Midbrain (tissue), 1 donor: Measurements from ENCODE around the gene C10orf71.

ENCODE experiments used
- DNase-seq: peaks from one replicate; lab custom pipeline; 2025; lab: John Stamatoyannopoulos, UW

C10orf71 gene

GRCh38 chr10:49313501-49314070 lies 14.6 kb downstream of the C10orf71 start:
- DNase-seq: no peak

DNA sequence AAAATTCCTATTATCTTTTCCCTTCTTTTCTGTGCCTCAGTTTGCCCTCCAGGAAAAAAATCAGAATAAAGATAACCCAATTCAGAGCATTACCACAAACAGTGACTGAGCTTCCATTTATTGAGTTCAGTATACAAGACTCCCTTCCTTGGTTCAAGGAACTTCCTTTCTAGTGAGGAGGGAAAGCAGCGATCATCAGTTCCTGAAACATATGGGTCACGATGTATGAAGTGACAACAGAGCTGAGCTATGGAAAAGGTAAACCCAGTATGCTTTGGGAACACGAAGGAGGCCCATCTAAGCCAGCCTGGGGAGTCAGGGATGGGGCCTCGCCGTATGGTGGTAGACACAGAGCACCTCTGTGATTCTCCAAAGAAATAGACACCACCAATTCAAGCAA lies 15.8 kb downstream of the C10orf71 start:
- DNase-seq: no peak

GRCh38 chr10:49318028-49318427 lies 19.1 kb downstream of the C10orf71 start:
- DNase-seq: no peak

DNA sequence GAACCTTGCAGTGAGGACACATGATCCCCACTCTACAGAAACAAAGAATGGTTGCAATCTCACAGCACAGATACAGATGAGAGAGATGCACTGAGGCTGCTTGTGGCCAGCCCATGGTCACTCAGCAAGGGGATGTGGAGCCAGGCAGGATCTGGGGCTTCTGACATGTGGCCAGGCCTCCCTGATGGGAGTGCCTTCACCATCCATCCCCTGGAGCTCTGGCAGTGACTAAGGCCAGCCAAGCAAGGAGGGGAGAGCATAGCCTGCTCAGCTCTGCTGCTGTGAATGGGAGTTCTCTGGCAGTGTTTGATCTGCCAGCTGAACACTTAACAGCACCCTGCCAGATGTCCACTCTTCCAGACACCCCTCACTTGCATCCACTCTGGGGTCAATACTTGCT lies 19.8 kb downstream of the C10orf71 start:
- no peak for DNase-seq

DNA sequence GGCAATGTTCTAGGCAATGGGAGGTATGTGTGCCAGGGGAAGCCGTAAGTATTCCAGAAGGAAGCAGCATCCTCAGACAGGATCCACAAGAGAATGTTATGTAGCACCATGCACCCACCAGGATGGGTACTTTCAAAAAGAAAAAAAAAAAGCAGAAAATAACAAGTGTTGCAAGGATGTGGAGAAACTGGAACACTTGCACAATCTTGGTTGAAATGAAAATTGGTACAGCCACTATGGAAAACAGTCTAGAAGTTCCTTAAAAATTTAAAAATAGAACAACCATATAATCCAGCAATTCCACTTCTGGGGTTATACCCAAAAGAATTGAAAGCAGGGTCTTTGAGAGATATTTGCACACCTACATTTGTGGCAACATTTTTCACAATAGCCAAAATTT lies 20.2 kb downstream of the C10orf71 start:
- DNase-seq: no peak

DNA sequence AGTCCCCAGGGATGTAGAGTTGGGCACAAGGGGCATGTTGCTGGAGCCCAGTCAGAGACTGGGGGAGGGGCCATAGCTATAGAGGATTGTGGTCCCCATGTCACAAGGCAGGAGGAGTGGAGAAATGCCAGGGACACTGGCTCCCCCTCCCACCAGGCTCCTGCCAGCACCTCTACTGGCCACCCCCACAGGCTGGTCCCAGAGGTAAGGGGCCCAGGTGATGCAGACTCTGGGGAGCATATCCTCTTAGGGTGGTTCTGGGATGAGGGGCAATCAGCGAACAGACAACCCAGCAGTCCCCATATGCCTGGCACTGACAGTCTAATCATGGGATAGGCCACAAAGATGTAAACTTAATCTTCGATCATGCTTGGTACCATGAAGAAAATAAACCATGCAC lies 21.2 kb downstream of the C10orf71 start:
- no peak for DNase-seq

GRCh38 chr10:49321021-49321420 lies 22.1 kb downstream of the C10orf71 start:
- DNase-seq: no peak

DNA sequence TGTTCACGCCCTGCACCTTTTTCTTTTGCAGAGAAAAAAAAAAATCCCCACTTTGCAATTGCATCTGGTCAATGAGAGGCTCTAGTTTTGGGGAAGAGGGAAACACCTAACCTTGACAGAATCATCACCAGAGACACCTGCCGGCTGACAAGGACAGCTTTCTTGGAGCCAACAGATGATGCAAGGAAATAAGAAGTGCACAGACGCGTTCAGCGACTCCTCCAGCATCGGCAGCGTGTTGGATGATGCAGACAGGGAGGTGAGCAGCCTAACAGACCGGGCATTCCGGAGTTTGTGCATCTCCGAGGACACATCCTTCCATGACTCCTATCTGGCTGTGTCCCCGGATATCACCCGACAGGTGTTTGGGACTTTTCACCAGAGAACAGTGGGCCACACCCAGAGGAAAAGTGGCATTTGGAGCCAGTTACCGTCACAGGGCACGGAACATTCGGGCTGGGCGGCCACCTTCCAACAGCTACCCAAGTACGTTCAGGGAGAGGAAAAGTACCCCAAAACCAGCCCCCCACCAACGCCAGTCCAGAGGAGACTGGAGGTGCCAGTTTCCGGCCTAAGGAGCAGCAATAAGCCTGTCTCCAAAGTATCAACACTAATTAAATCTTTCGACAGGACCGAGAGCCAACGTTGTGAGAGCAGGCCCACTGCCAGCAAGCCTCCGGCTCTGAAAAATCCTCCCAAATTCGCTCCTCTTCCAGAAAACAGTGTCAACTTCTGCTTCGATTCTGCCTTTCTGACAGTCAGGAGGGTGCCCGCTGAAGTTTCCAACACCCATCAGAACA lies 23.6 kb downstream of the C10orf71 start:
- no peak for DNase-seq

GRCh38 chr10:49323171-49323895 lies 24.4 kb downstream of the C10orf71 start:
- no peak for DNase-seq

- DNase-seq: no peak
These were observed 24.9 kb downstream of the C10orf71 start for GRCh38 chr10:49323896-49324270.

DNA sequence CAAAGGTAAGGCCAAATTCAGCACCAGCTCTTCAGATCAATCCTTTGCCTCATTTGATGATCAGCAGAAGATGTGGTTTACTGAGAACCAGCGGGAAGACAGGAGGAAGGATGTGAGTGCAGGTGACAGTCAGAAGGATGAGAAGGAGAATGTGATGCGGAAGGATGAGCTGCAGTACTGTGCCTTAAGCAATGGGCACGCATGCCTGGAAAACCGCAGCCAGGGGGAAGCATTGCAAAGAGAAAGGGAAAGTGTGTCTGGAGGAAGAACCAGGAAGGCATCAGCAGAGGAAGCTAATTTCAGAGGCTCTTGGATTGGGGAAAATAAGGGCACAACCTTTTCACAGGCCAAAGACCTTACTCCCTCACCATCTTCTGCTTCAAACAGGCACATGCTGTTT lies 25.7 kb downstream of the C10orf71 start:
- no peak for DNase-seq

- DNase-seq: no peak
These were observed 26.4 kb downstream of the C10orf71 start for GRCh38 chr10:49325131-49325915.

GRCh38 chr10:49325916-49326783 lies 27.2 kb downstream of the C10orf71 start:
- no peak for DNase-seq

DNA sequence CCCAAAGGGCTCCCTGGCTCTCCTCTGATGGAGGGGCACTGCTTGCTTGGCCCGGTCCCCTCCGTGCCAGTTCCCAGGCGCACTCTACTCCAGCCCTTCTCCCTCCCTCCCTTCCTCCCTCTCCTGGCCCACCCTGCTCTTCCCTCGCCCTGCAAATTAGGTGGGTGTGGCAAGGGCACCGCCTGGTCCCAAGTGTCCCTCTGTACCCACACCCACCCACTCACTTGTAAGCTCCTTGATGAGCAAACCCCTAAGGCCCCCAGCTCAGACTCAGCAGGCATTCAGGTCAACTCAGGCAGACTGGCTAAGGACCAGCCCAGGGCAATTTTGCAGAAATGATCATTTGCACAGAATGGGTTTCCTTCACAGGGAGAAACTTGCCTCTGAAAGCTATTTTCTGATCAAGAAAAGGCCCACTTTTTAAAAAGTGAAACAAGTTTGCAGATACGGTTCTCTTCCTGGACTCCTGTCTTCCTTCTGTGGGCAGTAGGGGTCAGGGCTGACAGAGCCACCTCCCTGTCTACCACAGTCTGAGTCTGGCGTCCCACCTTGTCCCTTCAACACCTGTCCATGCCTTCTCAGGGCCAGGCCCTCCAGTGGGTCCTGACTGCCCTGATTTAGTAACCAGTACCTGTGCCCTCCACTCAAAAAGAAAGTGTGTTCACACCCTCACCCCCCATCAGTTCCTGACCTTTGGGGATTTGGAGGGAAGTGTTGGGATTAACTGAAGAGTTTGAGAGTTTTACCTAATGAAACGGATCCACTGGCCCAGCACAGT lies 28.3 kb downstream of the C10orf71 start:
- DNase-seq: no peak

DNA sequence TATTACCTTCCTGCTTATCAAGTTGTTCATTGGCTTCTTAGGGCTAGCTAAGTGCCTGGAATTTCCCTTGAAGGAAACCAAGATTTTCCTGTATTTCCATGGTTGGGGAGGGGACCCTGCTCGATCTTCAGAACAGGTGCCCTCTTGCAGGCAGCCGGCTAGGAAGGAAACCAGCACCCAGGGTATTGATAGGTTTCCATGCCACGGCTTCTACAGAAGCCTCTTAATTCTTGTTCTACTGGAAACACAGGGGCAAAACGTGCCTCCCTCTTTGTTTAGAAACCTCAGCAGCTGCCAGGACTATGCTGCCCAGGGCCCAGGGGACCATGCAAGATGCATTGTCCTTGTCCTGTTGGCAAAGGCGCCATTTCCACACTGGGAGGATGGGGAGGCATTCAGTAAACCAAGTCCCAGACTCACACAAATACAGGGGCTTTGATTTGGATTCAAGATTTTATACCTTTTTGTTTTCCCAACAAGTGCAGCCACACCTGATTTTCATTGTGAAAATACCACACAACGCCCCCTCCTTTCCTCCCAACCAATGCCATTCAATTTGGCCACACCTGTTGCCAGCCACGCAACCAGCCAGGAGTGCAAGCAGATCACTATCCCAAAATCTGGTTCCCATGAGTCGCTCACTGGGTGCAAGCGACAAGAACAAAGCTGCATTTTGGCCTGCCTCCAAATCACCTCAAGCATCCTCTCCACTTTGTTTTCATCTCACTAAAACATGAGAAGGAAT lies 29.6 kb downstream of the C10orf71 start:
- no peak for DNase-seq

DNA sequence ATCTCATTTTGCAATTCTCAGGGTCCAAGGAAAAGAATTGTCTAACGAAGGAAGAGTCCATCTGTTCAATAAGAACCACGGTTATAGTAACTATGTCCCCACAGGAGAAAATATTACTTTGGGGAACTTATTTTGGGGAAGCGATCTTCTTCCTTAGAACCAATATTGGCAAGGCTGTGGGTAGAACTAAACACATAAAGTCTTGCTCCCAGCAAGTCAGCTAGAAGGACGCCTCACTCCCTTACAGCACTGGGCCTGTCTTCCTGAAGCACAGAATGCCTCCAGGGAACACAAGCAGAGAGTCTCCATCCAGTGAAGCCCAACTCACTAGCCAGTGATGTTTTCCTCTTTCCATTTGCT lies 30.2 kb downstream of the C10orf71 start:
- no peak for DNase-seq

DNA sequence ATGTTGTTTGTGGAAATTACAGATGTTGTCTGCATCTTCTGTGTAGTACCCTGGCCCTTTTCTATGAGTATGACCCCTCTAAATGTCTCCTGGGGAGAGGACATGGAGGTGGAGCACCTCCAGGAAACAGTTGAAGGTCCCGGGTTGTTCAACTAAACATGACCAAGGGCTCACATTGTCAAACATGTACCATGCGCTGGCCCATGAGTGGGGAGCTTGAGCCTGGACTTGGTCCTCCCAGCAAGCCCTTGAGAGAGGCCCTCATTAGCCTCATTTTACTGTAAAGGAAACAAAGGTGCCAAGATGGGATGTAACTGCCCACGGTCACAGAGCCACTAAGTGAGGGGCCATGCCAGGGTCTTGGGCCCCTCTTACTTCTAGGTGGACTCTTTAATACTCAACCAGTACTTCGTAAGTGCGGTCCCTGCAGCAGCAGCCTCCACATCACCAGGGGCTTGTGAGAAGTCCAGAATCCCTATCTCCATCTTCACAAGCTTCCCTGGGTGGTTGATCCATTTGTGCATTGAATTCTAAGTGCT lies 31.2 kb downstream of the C10orf71 start:
- DNase-seq: no peak

- no peak for DNase-seq
These were observed 32.5 kb downstream of the C10orf71 start for GRCh38 chr10:49331431-49331830.

DNA sequence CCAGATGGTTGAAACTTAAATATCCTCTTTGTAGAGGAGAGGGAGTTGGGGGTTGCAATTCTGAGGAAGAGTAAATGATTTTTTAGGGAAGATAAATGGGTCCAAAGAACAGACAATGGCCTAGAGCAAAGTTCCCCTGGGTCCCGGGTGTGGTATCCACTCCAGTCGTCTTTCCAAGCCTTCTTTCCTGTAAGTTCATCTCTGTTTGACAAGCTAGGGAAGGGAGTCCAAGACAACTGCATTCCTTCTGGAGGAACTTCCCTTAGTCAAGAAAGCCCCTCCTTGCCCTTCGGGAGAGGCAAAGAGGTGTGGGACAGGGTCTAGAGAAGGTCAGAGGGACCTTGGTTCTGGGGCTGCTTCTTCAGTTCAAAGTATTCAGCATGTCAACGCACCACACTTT lies 33.4 kb downstream of the C10orf71 start:
- DNase-seq: no peak

DNA sequence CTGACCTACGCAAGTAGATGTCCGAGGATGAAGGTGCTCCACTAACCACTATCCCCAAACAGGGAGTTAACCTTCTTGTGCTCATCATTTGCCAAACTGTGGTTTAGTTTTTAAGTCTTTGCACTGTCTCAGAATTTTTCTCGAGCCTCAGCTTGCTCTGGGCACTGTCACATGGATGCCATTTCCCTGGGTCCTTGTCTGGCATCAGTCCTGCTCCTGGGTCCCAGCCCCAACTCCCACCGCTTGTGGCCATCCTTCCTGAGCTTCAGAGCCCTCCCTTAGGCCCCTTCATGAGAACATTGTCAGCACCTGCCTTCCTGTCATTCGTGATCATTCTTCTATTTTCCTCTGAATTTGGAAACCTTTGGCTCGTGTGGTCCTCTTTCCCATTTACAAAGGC lies 33.8 kb downstream of the C10orf71 start:
- DNase-seq: no peak
